Adrenal gland (tissue), 12 donors: Measurements from ENCODE around the gene NPIPB5. TPM values are rescaled to one million over a fixed set of nuclear protein-coding genes. Genes with fewer than 3 reads are reported as not detected.

ENCODE experiments used
- polyA plus RNA-seq, 3 donors: library from polyadenylated mRNA; stranded (reverse); fragments of 200-250 nt in 2 of 3; fragments of 350-450 nt in 1 of 3; fragmentation: Illumina TruSeq in 1 of 3; extraction: RNeasy Lipid Tissue Mini Kit (QIAGEN cat#74804) in 1 of 3; gene quantifications; one replicate each; pipeline ENCODE4 v1.2.3, GENCODE V29; 2013 to 2014
- small RNA-seq, 2 donors: library from RNA; depleted of rRNA; stranded (forward); fragments of <200 nt; gene quantifications; one replicate each; pipeline ENCODE3, GENCODE V24; 2016
- total RNA-seq, 9 donors: library from RNA; depleted of rRNA in 4 of 9; stranded (reverse); fragments of >200 nt in 4 of 9; fragments of 120-200 nt in 1 of 9; fragmentation: NEBNext Ultra II Directional in 1 of 9; extraction: Animal tissue kit (Norgen Biotek cat#: 25700) in 1 of 9; gene quantifications; one replicate each; pipeline versions ENCODE4 v1.1.0 to v1.2.4, GENCODE V29; 2013 to 2023
- donor health status: healthy with polysubstance abuse.
- donor health status: Bipolar disorder and iron deficiency.
- donor health status: DM: yes; HTN: yes; CAD: no.
- donor health status: DM: no; HTN: no; CAD: no.
- donor health status: DM: no; HTN: no; CAD: no.
- donor health status: DM: yes; HTN: yes; CAD: no.

The NPIPB5 gene
- total and polyA plus RNA-seq, 12 donors, result 12.4 to 203 (median 103) TPM

Small RNA genes within 50 kb of the gene (small RNA-seq; reads per million reads assigned to genes)
- 0 reads per million in 2 donors for gene AC106788.1

Other genes with a start within 250 kb of the NPIPB5 start
- gene POLR3E, start 213.5 kb upstream of the NPIPB5 start, total RNA-seq, result 10 to 100 TPM; 43.8 to 99.4 (median 54.3) TPM
- 10 to 100 TPM; 46.5 to 91.0 (median 47.7) TPM for gene POLR3E, start 213.5 kb upstream of the NPIPB5 start, polyA plus RNA-seq
- gene CDR2, start 136.3 kb upstream of the NPIPB5 start, total RNA-seq, result 10 to 100 TPM; 11.3 to 31.2 (median 17.3) TPM
- gene CDR2, start 136.3 kb upstream of the NPIPB5 start, polyA plus RNA-seq, result 10 to 100 TPM; 11.9 to 22.6 (median 21.0) TPM